Transverse colon (tissue), 4 donors: ENCODE measurements around the gene OXTR.

Experiments
- CTCF ChIP-seq, 5 experiments: fragments of 200-600 bp in 3 of 5; fragments of 450-650 bp in 2 of 5; sonication (generic) in 3 of 5; IDR thresholded peaks; 1 replicate in 2 of 5; 2 replicates in 3 of 5; pipeline ENCODE4 v1.5.1; 2016 to 2017; ENCODE audit warnings: antibody characterized with exemption in 5 of 5, inconsistent platforms in 3 of 5, mild to moderate bottlenecking in 2 of 5, moderate library complexity in 1 of 5
- EP300 ChIP-seq: sonication (generic); formaldehyde crosslinking; IDR thresholded peaks from one replicate; pipeline ENCODE4 v1.6.1; 2017; ENCODE audit warnings: antibody characterized with exemption, low read depth
- POLR2A ChIP-seq: fragments of 450-650 bp; IDR thresholded peaks from one replicate; pipeline ENCODE4 v1.6.1; 2016; ENCODE audit warnings: antibody characterized with exemption, mild to moderate bottlenecking, moderate library complexity
- POLR2AphosphoS5 ChIP-seq, 3 donors: sonication (generic); formaldehyde crosslinking; IDR thresholded peaks; one replicate each; pipeline ENCODE4 v1.6.1; 2016; ENCODE audit warnings: antibody characterized with exemption in 3 of 3

GRCh38 chr3:8736436-8736835, 33.0 kb downstream of the OXTR start:
- TF ChIP-seq CTCF (IDR thresholded peaks at IDR 0.05) (no peak), POLR2A (no peak), POLR2AphosphoS5 (IDR thresholded peaks at IDR 0.05) (no peak), EP300 (no peak)
